C4-2B (cell line): Measurements from ENCODE around the gene SNX13.

Experiments used
- H3K27ac ChIP-seq: fragments of 450-650 bp; 2 replicates; pipeline ENCODE4 v1.5.1; 2017
- ZFX ChIP-seq: fragments of 450-650 bp; IDR thresholded peaks from 2 replicates; pipeline ENCODE4 v1.6.1; 2017
- TF ChIP-seq, protein P1 (sequence below): fragments of 450-650 bp; conservative IDR thresholded peaks from 2 replicates; pipeline ENCODE4 v1.5.1; 2017; ENCODE audit warnings: mild to moderate bottlenecking

SNX13 gene

DNA sequence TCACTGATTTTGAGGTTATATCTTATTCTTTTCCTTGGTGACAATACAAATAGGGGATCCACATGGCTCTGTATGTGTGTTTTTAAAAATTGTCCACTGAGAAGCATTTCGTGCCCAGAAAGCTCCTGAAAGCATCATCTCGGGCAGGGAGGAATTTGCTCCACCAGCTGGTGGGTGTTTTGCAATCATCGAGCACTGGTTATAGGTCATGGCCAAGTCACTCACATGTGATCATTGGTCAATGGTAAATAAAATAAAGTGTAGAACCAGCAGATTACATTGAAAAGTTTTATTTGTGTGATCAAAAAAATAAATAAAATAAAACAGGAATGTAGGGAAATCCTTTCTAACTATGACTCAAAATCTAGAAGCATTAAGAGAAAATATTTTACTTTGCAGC is 23.0 kb upstream of the SNX13 start:
- no peak overlapping the region for H3K27ac ChIP-seq
- TF ChIP-seq, protein P1, sequence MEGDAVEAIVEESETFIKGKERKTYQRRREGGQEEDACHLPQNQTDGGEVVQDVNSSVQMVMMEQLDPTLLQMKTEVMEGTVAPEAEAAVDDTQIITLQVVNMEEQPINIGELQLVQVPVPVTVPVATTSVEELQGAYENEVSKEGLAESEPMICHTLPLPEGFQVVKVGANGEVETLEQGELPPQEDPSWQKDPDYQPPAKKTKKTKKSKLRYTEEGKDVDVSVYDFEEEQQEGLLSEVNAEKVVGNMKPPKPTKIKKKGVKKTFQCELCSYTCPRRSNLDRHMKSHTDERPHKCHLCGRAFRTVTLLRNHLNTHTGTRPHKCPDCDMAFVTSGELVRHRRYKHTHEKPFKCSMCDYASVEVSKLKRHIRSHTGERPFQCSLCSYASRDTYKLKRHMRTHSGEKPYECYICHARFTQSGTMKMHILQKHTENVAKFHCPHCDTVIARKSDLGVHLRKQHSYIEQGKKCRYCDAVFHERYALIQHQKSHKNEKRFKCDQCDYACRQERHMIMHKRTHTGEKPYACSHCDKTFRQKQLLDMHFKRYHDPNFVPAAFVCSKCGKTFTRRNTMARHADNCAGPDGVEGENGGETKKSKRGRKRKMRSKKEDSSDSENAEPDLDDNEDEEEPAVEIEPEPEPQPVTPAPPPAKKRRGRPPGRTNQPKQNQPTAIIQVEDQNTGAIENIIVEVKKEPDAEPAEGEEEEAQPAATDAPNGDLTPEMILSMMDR: no peak
- no peak for TF ChIP-seq ZFX

GRCh38 chr7:17962652-17963051 is 22.4 kb upstream of the SNX13 start:
- TF ChIP-seq, protein P1: no peak
- TF ChIP-seq ZFX: no peak
- H3K27ac ChIP-seq: no peak overlapping the region

DNA sequence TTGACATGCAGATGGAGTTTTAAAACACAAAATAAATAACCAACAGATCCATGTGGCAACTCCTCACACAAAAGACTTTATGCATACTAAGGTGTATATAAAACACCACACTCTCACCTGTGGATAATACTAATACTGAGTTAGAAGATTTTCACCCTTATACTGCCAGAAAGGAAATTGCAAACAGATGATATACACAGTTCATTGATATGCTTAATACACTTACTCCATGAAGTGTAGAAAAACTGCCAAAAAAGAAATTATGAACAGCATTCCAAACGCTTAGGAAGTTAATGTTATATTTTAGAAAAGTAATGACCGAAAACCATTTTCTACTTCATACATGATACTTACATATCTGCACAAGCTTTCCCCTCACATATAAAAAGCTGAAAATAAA is 17.6 kb upstream of the SNX13 start:
- TF ChIP-seq ZFX: no peak
- TF ChIP-seq, protein P1: no peak
- no peak overlapping the region for H3K27ac ChIP-seq

DNA sequence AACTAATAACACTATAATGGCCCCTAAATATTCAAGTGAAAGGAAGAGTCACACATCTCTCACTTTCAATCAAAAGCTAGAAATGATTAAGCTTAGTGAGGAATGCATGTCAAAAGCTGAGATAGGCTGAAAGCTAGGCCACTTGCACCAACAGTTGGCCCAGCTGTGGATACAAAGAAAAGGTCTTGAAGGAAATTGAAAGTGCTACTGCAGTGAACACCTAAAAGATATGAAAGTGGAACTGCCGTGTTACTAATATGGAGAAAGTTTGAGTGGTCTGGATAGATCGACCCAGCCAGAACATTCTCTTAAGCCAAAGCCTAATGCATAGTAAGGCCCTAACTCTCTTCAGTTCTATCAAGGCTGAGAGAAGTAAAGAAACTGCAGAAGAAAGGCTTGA is 12.1 kb upstream of the SNX13 start:
- H3K27ac ChIP-seq: no peak overlapping the region
- TF ChIP-seq, protein P1: no peak
- TF ChIP-seq ZFX: no peak

- TF ChIP-seq, protein P1: no peak
- no peak for TF ChIP-seq ZFX
- no peak overlapping the region for H3K27ac ChIP-seq
Observed at GRCh38 chr7:17951742-17952254, 11.5 kb upstream of the SNX13 start.

GRCh38 chr7:17948526-17949238 is 8.4 kb upstream of the SNX13 start:
- TF ChIP-seq ZFX: no peak
- TF ChIP-seq, protein P1: no peak
- no peak overlapping the region for H3K27ac ChIP-seq

DNA sequence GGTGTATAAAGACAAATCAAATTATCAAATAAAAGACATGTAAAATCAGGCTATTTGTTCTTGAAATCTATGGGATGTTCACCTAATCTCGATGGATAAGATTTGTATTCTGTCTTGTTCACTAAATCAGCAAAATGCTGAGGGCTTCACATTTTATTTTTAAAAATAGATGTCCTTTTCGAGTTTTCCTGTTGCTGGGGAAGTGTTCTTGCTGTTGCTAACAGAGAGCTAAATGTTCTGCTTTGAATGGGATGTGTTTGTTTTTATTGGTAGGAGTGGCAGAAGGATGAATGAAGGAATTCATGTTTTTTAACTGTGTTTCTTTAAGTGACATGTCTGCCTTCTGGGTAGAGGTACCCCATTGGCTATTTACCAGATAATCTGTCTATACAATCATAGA is 7.3 kb upstream of the SNX13 start:
- no peak overlapping the region for H3K27ac ChIP-seq
- TF ChIP-seq, protein P1: no peak
- TF ChIP-seq ZFX: no peak
